Stimulated activated CD8-positive, alpha-beta memory T cell treated with anti-CD3 and anti-CD28 coated beads, Interleukin-12 subunit alpha, Interleukin-12 subunit beta, amount 100 ng/mL, for 24 hours (primary cell): ENCODE results near the gene RPS4Y2.

Source experiments
- DNase-seq: peaks from one replicate; pipeline ENCODE4 v3.0.0-alpha.2; 2020; ENCODE audit errors: extremely low read depth

RPS4Y2 gene

GRCh38 chrY:20755808-20756207, at the start of gene RPS4Y2:
TSS of gene RPS4Y2 (plus strand) at chrY:20756108. CDS start at chrY:20756164, 56 bp downstream.
- DNase-seq: no peak

- DNase-seq: no peak
Measured at GRCh38 chrY:20714391-20714790, 41.5 kb upstream of the RPS4Y2 start.

GRCh38 chrY:20726184-20726907, 29.6 kb upstream of the RPS4Y2 start:
- no peak for DNase-seq

DNA sequence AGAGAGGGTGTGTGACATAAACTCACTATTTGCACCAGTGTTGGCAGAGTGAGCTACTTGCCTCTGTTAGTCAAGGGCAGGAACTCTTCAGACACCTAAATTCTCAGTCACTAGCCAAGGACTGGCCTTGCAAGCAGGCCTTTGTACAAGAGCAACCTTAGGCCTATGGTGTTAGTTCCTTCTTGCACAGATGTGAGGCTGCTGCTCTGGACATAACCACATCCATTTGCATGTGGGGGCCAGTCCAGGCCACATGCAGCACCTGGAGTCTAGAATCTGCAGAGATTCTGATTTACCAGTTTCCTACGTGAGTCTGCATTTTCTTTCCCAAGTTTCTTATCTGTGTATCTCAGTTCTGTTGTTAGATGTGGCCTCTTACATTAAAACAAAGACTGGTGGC, 20.7 kb upstream of the RPS4Y2 start:
- DNase-seq: no peak

- DNase-seq: no peak
Measured at GRCh38 chrY:20739806-20740205, 16.1 kb upstream of the RPS4Y2 start.

GRCh38 chrY:20740609-20741008, 15.3 kb upstream of the RPS4Y2 start:
- no peak for DNase-seq

DNA sequence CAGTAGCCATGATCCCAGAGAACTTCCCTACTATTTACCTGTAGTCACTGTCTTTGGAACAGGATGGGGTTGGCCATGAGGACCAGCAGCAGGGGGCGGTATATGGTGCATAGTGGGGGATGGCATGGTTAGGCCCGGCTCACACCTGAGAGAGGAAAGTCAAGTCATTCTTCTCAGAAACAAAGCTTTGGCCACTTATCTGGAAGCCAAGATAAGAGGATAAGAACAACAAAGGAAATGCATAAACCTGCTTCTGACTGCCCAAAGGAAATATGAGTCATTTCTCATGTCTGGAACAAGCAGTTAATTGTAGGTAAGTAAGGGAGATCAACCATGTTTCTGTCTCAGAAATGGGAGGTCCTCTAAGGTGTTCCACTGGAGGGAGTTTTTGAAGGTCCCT, 10.8 kb upstream of the RPS4Y2 start:
- DNase-seq: no peak

- DNase-seq: no peak
Measured at GRCh38 chrY:20746919-20747318, 9.0 kb upstream of the RPS4Y2 start.

DNA sequence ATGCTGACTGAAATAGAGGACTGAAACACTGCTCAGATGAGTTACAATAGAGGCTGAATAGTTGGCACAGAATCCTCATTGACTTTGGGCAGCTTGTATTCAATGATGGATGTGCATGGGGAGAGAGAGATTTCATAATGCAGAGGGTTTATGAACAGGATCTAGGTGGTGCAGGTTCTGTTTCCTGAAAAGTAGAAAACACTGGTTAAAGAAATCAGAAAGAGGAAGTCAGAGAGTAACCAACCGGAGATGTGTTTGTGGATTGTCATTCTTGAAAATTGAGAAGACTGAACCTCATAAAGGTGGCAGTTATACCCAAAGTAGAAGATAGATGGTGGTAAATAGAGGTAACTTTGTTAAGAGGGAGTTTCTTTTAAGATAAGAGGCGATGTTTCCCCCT, 8.0 kb downstream of the RPS4Y2 start:
- no peak for DNase-seq

- no peak for DNase-seq
Measured at GRCh38 chrY:20765117-20765516, 9.2 kb downstream of the RPS4Y2 start.

- no peak for DNase-seq
Measured at GRCh38 chrY:20770755-20771154, 14.8 kb downstream of the RPS4Y2 start.

- DNase-seq: no peak
Measured at GRCh38 chrY:20776104-20776503, 20.2 kb downstream of the RPS4Y2 start.

GRCh38 chrY:20780104-20780654, 24.3 kb downstream of the RPS4Y2 start:
- DNase-seq: no peak

DNA sequence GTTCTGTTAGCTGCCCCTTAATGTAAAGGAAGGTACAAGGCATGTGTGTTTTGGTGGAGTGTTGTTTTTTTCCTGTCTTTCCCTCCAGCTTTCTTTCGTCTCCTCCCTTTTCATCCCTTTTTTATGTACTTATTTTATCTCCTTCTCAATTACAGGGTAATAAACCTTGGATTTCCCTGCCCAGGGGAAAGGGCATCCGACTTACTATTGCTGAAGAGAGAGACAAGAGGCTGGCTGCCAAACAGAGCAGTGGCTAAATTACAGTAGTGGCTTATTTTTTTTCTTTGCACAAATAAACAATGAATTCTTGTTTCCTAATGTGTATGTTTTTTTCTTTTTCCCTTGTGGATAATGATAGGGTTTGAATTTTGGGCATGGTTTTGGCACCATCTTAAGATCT, 24.9 kb downstream of the RPS4Y2 start:
- DNase-seq: no peak

DNA sequence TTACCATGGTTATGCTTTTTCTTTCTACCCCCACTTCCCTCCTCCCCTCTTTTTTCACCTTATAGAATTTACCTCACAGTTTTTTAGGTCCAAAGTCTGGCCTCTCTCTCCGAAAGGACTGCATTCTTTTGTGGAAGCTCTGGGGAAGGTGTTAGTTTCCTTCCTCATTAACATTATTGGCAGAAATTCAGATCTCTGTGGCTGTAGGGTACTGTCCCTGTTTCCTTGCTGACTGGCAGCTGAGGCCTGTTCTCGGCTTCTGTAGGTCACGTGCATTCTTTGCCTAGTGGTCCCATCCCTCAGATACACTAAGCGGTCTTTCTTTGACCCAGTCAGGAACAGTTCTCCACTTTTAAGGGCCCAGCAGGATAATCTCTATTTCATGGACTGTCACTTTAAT, 25.5 kb downstream of the RPS4Y2 start:
- DNase-seq: no peak

- DNase-seq: no peak
Measured at GRCh38 chrY:20784965-20785364, 29.1 kb downstream of the RPS4Y2 start.

GRCh38 chrY:20787076-20787475, 31.2 kb downstream of the RPS4Y2 start:
- no peak for DNase-seq

GRCh38 chrY:20798351-20799049, 42.6 kb downstream of the RPS4Y2 start:
- DNase-seq: no peak

- DNase-seq: no peak
Measured at GRCh38 chrY:20802659-20803058, 46.8 kb downstream of the RPS4Y2 start.

DNA sequence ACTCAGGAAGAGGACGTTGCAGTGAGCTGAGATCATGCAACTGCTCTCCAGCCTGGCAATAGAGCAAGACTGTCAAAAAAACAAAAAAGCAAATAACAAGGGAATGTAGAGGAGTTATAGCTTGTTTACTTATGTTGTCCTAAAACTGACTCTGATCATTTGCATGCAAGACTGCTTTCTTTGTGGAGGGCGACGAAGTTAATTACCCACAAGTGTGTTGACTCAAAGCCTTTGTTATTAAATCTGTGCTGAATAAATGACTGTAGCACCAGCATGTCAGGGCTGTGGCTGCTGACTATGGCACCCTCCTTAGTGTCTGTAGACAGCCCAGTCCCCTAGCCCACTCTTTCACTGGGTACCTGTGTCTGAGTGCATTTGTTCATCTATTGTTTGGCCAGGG, 50.3 kb downstream of the RPS4Y2 start:
- DNase-seq: no peak

DNA sequence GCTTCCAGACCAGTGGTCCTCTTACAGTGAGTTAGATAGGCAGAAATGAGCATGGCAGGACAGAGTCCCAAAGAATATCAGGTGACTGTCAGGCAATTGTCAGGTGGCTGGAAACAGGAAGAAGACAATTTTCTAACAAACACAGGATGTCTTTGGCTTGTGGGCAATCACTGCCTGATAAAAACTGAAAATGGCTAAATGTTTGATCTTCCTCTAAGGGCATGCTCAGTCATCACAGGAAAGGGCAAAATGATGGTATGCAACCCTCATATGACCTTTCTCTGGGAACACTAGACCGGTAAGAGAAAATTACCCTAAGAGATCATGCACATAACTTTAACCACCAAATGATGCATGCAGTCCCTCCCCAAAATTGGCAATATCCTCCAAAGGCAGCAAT, 57.6 kb downstream of the RPS4Y2 start:
- DNase-seq: no peak

DNA sequence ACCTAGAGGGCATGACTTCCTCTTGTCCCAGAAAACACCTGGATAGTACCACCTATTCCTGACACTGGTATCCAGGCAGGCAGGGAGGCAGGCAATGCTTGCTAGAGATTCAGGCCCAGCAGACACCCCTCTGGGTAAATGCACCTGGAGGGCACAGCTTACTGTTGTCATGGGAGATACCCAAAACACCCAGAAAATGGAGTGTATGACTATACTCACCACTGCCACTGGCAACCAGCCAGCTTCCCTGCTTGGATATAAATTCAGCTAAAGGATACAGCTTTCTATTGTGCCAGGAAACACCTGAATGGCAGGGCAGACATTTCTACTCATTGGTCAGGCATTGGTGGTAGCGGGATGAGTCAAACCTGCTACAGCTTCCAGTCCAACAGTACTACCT, 58.9 kb downstream of the RPS4Y2 start:
- no peak for DNase-seq

GRCh38 chrY:20817067-20817466, 61.2 kb downstream of the RPS4Y2 start:
- DNase-seq: no peak
